ENCODE results near the gene EFCAB11.

DNA sequence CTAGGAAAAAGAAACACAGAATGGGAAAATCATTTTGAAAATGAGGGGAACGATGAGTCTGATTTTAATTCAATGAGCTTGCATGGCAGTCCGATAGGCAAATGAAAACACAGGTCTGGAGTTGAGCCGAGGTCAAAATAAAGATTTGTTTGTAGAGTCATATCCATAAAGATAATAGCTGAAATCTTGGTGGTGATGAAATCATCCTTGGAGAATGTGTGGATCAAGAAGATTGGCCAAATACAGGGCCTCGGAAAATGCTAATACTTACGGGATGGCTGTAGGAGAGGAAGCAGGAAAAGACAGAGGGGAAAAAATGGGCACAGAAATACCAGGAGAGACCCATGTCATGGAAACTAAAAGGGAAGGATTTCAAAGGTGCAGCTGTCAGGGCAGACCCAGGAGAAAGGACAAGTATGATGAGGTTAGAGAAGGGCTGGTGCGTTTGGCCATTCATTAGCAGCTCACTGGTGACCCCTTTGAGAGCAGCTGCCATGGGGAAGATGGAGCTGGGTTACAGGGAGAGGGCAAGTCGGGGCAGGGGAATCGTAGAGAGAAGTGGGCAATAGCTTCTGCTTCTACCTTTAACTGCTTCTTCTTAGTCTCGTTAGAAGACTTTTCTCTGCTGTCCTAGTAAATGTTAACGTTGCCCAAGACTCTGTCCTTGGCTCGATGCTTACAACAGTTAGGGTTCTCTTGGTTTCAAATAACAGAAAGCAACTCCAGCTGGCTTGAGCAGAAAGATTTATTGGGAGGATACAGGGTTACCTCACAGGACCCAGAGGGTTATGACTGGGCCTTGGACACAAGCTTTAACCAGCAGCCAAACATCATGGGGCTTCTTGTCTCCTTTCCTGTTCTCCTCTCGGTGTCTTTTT is 161.8 kb downstream of the EFCAB11 start:
- TF ChIP-seq, protein P1, sequence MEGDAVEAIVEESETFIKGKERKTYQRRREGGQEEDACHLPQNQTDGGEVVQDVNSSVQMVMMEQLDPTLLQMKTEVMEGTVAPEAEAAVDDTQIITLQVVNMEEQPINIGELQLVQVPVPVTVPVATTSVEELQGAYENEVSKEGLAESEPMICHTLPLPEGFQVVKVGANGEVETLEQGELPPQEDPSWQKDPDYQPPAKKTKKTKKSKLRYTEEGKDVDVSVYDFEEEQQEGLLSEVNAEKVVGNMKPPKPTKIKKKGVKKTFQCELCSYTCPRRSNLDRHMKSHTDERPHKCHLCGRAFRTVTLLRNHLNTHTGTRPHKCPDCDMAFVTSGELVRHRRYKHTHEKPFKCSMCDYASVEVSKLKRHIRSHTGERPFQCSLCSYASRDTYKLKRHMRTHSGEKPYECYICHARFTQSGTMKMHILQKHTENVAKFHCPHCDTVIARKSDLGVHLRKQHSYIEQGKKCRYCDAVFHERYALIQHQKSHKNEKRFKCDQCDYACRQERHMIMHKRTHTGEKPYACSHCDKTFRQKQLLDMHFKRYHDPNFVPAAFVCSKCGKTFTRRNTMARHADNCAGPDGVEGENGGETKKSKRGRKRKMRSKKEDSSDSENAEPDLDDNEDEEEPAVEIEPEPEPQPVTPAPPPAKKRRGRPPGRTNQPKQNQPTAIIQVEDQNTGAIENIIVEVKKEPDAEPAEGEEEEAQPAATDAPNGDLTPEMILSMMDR (IDR thresholded peaks at IDR 0.05), result no peak
- TF ChIP-seq POLR2A (IDR thresholded peaks at IDR 0.05), result no peak
